ENCODE results near the gene AK1.

The AK1 gene, protein sequence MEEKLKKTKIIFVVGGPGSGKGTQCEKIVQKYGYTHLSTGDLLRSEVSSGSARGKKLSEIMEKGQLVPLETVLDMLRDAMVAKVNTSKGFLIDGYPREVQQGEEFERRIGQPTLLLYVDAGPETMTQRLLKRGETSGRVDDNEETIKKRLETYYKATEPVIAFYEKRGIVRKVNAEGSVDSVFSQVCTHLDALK

GRCh38 chr9:127877566-127877998 lies at the start of gene AK1:
TSS of gene AK1 (minus strand) at chr9:127877675. CDS start at chr9:127874617, 3,058 bp downstream.
- Histone ChIP-seq H3K4me1 (ENCODE audit: control insufficient read depth, insufficient read depth, low read length) (peaks cover 48% of the 10 kb centered on the region), H3K27me3 (replicated peaks; ENCODE audit: control insufficient read depth, insufficient read depth, low read length) (no peaks in the 10 kb centered on the region), H3K4me3 (ENCODE audit: low read length) (peak within 1 kb of the TSS; percentile 85), H3K36me3 (ENCODE audit: control insufficient read depth, insufficient read depth, low read length, severe bottlenecking) (peaks cover 5% of the 10 kb centered on the region), H3K9ac (ENCODE audit: low read length) (peak within 1 kb of the TSS; percentile 93), H3K9me3 (ENCODE audit: control insufficient read depth, low read length) (no peaks in the 10 kb centered on the region)
- DNase-seq (ENCODE audit: low read depth): peak; percentile 89

DNA sequence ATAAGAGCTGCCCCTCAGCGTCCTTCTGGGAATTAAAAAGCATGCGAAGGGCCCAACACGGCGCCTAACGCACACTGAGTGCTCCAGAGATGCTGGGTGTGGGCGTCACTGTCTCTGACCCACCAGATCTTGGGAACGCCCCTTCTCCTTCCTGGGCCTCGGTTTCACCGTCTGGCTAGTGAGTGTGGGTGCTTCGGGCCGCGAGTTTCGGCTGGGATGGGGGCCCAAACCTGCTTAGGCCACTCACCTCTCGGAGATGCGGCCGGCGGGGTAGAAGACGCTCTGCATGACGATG lies 49.4 kb upstream of the AK1 start:
- no peaks in the 10 kb centered on the region for H3K9me3 ChIP-seq (ENCODE audit: control insufficient read depth, low read length)
- no peak for DNase-seq (ENCODE audit: low read depth)
- H3K4me3 ChIP-seq (ENCODE audit: low read length): no peak overlapping the region
- H3K4me1 ChIP-seq (ENCODE audit: control insufficient read depth, insufficient read depth, low read length): peaks cover 32% of the 10 kb centered on the region
- H3K9ac ChIP-seq (ENCODE audit: low read length): peak overlapping the region; percentile 1
- no peaks in the 10 kb centered on the region for H3K27me3 ChIP-seq (replicated peaks; ENCODE audit: control insufficient read depth, insufficient read depth, low read length)
- H3K36me3 ChIP-seq (ENCODE audit: control insufficient read depth, insufficient read depth, low read length, severe bottlenecking): no peaks in the 10 kb centered on the region

DNA sequence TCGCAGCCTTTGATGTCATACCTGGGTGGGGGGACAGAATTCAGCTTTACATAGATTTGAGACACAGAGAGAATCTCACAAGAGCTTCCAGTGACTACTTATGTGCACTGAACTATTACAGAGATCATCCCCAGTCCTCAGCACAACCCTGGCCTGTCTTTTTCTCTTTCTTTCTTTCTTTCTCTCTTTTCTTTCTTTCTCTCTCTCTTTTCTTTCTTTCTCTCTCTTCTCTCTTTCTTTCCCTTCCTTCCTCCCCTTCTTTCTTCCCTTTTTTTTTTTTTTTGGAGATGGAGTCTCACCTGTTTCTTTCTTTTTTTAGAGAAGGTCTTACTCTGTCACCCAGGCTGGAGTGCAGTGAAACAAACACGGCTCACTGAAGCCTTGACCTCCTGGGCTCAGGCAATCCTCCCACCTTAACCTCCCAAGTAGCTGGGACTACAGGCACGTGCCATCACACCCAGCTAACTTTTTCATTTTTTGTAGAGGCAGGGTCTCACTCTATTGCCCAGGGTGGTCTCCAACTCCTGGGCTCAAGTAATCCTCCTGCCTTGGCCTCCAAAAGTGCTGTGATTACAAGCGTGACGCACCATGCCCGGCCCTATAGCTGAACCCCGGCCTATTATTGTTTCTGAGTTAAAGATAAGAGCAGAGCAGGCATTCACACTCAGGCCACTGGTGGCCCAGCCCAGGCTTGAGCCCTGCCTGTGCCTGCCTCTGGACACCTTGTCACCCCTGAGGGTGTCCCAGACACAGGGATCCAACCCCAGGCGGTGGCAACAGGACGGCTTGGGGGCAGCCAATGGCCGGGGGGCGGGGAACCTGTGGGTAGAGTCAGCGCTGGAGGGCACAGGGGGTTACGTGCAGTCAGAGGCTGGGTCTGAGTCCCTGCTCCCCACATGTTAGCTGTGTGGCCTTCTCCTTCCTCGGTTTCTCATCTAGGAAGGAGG lies 48.8 kb upstream of the AK1 start:
- Histone ChIP-seq H3K9me3 (ENCODE audit: control insufficient read depth, low read length) (no peaks in the 10 kb centered on the region), H3K27me3 (replicated peaks; ENCODE audit: control insufficient read depth, insufficient read depth, low read length) (no peaks in the 10 kb centered on the region), H3K4me1 (ENCODE audit: control insufficient read depth, insufficient read depth, low read length) (peaks cover 30% of the 10 kb centered on the region), H3K36me3 (ENCODE audit: control insufficient read depth, insufficient read depth, low read length, severe bottlenecking) (no peaks in the 10 kb centered on the region), H3K9ac (ENCODE audit: low read length) (peak overlapping the region; percentile 1), H3K4me3 (ENCODE audit: low read length) (no peak overlapping the region)
- no peak for DNase-seq (ENCODE audit: low read depth)

GRCh38 chr9:127924736-127925444 lies 47.4 kb upstream of the AK1 start:
- no peaks in the 10 kb centered on the region for H3K9me3 ChIP-seq (ENCODE audit: control insufficient read depth, low read length)
- no peak overlapping the region for H3K4me3 ChIP-seq (ENCODE audit: low read length)
- H3K9ac ChIP-seq (ENCODE audit: low read length): no peak overlapping the region
- peaks cover 35% of the 10 kb centered on the region for H3K4me1 ChIP-seq (ENCODE audit: control insufficient read depth, insufficient read depth, low read length)
- DNase-seq (ENCODE audit: low read depth): no peak
- no peaks in the 10 kb centered on the region for H3K36me3 ChIP-seq (ENCODE audit: control insufficient read depth, insufficient read depth, low read length, severe bottlenecking)
- H3K27me3 ChIP-seq (replicated peaks; ENCODE audit: control insufficient read depth, insufficient read depth, low read length): no peaks in the 10 kb centered on the region

- peaks cover 45% of the 10 kb centered on the region for H3K4me1 ChIP-seq (ENCODE audit: control insufficient read depth, insufficient read depth, low read length)
- peak; percentile 86 for DNase-seq (ENCODE audit: low read depth)
- H3K27me3 ChIP-seq (replicated peaks; ENCODE audit: control insufficient read depth, insufficient read depth, low read length): no peaks in the 10 kb centered on the region
- peak overlapping the region; percentile 58 for H3K9ac ChIP-seq (ENCODE audit: low read length)
- no peak overlapping the region for H3K4me3 ChIP-seq (ENCODE audit: low read length)
- no peaks in the 10 kb centered on the region for H3K9me3 ChIP-seq (ENCODE audit: control insufficient read depth, low read length)
- no peaks in the 10 kb centered on the region for H3K36me3 ChIP-seq (ENCODE audit: control insufficient read depth, insufficient read depth, low read length, severe bottlenecking)
Observed at GRCh38 chr9:127923771-127924170, 46.3 kb upstream of the AK1 start.

GRCh38 chr9:127923046-127923445 lies 45.6 kb upstream of the AK1 start:
- Histone ChIP-seq H3K9me3 (ENCODE audit: control insufficient read depth, low read length) (no peaks in the 10 kb centered on the region), H3K4me3 (ENCODE audit: low read length) (no peak overlapping the region), H3K36me3 (ENCODE audit: control insufficient read depth, insufficient read depth, low read length, severe bottlenecking) (no peaks in the 10 kb centered on the region), H3K27me3 (replicated peaks; ENCODE audit: control insufficient read depth, insufficient read depth, low read length) (no peaks in the 10 kb centered on the region), H3K4me1 (ENCODE audit: control insufficient read depth, insufficient read depth, low read length) (peaks cover 52% of the 10 kb centered on the region), H3K9ac (ENCODE audit: low read length) (peak overlapping the region; percentile 58)
- no peak for DNase-seq (ENCODE audit: low read depth)

- H3K9me3 ChIP-seq (ENCODE audit: control insufficient read depth, low read length): no peaks in the 10 kb centered on the region
- peak; percentile 85 for DNase-seq (ENCODE audit: low read depth)
Observed at GRCh38 chr9:127921557-127922120, 44.2 kb upstream of the AK1 start.

GRCh38 chr9:127920794-127921193 lies 43.3 kb upstream of the AK1 start:
- Histone ChIP-seq H3K27me3 (replicated peaks; ENCODE audit: control insufficient read depth, insufficient read depth, low read length) (no peaks in the 10 kb centered on the region), H3K9ac (ENCODE audit: low read length) (peak overlapping the region; percentile 79)

More at GRCh38 chr9:127921557-127922120, 44.2 kb upstream of the AK1 start:
- peaks cover 59% of the 10 kb centered on the region for H3K4me1 ChIP-seq (ENCODE audit: control insufficient read depth, insufficient read depth, low read length)
- no peaks in the 10 kb centered on the region for H3K36me3 ChIP-seq (ENCODE audit: control insufficient read depth, insufficient read depth, low read length, severe bottlenecking)
- H3K9ac ChIP-seq (ENCODE audit: low read length): peak overlapping the region; percentile 79
- H3K27me3 ChIP-seq (replicated peaks; ENCODE audit: control insufficient read depth, insufficient read depth, low read length): no peaks in the 10 kb centered on the region
- H3K4me3 ChIP-seq (ENCODE audit: low read length): peak overlapping the region; percentile 64

GRCh38 chr9:127919253-127919815 lies 41.9 kb upstream of the AK1 start:
- Histone ChIP-seq H3K9me3 (ENCODE audit: control insufficient read depth, low read length) (no peaks in the 10 kb centered on the region), H3K27me3 (replicated peaks; ENCODE audit: control insufficient read depth, insufficient read depth, low read length) (no peaks in the 10 kb centered on the region), H3K36me3 (ENCODE audit: control insufficient read depth, insufficient read depth, low read length, severe bottlenecking) (peaks cover 4% of the 10 kb centered on the region), H3K9ac (ENCODE audit: low read length) (peak overlapping the region; percentile 79), H3K4me1 (ENCODE audit: control insufficient read depth, insufficient read depth, low read length) (peaks cover 75% of the 10 kb centered on the region), H3K4me3 (ENCODE audit: low read length) (no peak overlapping the region)
- peak; percentile 98 for DNase-seq (ENCODE audit: low read depth)

More at GRCh38 chr9:127920794-127921193, 43.3 kb upstream of the AK1 start:
- Histone ChIP-seq H3K9me3 (ENCODE audit: control insufficient read depth, low read length) (no peaks in the 10 kb centered on the region), H3K36me3 (ENCODE audit: control insufficient read depth, insufficient read depth, low read length, severe bottlenecking) (no peaks in the 10 kb centered on the region), H3K4me3 (ENCODE audit: low read length) (no peak overlapping the region), H3K4me1 (ENCODE audit: control insufficient read depth, insufficient read depth, low read length) (peaks cover 62% of the 10 kb centered on the region)
- no peak for DNase-seq (ENCODE audit: low read depth)

- peak; percentile 57 for DNase-seq (ENCODE audit: low read depth)
- Histone ChIP-seq H3K9me3 (ENCODE audit: control insufficient read depth, low read length) (no peaks in the 10 kb centered on the region), H3K36me3 (ENCODE audit: control insufficient read depth, insufficient read depth, low read length, severe bottlenecking) (peaks cover 9% of the 10 kb centered on the region), H3K9ac (ENCODE audit: low read length) (peak overlapping the region; percentile 67), H3K4me3 (ENCODE audit: low read length) (no peak overlapping the region), H3K27me3 (replicated peaks; ENCODE audit: control insufficient read depth, insufficient read depth, low read length) (no peaks in the 10 kb centered on the region), H3K4me1 (ENCODE audit: control insufficient read depth, insufficient read depth, low read length) (peaks cover 69% of the 10 kb centered on the region)
Observed at GRCh38 chr9:127918183-127919107, 41.0 kb upstream of the AK1 start.

All from adipocyte (in vitro differentiated cells).